Fibroblast of pulmonary artery (primary cell): ENCODE data around the gene HPCAL1.

Experiments
- DNase-seq: peaks from one replicate; pipeline ENCODE4 v3.0.0-alpha.2; 2010; ENCODE audit warnings: low read depth
- H3K4me3 ChIP-seq: replicated peaks from 2 replicates; pipeline ENCODE4 v1.5.1; 2011; ENCODE audit warnings: low read depth, mild to moderate bottlenecking, control low read depth, low read length, moderate library complexity
- CTCF ChIP-seq: IDR thresholded peaks from 2 replicates; pipeline ENCODE4 v1.5.1; 2011; ENCODE audit warnings: mild to moderate bottlenecking, control low read depth, low read length, inconsistent platforms; ENCODE audit errors: missing control alignments

HPCAL1 gene

DNA sequence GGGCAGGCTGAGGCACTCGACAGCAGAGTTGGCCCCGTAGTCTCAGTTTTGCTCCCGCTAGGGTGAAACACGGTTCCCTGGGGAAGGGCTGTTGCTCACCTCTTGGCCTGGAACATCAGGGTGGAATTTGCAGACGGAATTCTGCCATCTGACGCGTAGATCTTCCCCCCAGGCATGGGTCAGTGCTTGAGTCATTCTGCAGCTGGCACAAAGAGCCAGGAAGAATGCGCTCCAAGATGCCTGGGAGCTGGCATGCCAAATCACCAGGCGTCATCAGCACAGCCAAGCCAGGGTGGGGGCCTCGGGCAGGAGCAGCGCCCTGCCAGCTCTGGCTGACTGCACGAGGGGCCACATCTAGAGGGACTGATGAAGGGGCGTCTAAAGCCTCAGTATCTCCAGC is 102.7 kb downstream of the HPCAL1 start:
- H3K4me3 ChIP-seq = no peak overlapping the region
- no peak for TF ChIP-seq CTCF
- peak; percentile 87 for DNase-seq

DNA sequence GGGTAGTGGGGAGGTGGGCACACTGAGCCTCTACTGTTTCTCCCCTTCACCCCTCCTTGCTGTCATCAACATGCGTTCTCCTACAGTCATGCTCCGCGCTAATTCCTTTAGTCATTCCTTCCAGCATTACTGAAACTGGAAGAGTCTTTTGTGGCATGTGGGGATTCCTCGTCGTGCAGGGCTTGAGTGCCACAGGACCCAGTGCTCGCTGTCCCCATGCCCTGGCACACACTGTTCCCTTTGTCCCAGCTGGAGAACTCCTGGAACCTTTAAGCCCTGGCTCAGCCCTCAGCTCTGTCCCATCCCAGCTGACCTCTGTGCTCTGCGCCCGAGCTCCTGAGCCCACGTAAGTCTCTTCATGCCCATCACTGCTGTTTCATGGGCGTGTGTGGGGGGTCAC is 103.3 kb downstream of the HPCAL1 start:
- no peak for TF ChIP-seq CTCF
- no peak overlapping the region for H3K4me3 ChIP-seq
- no peak for DNase-seq

DNA sequence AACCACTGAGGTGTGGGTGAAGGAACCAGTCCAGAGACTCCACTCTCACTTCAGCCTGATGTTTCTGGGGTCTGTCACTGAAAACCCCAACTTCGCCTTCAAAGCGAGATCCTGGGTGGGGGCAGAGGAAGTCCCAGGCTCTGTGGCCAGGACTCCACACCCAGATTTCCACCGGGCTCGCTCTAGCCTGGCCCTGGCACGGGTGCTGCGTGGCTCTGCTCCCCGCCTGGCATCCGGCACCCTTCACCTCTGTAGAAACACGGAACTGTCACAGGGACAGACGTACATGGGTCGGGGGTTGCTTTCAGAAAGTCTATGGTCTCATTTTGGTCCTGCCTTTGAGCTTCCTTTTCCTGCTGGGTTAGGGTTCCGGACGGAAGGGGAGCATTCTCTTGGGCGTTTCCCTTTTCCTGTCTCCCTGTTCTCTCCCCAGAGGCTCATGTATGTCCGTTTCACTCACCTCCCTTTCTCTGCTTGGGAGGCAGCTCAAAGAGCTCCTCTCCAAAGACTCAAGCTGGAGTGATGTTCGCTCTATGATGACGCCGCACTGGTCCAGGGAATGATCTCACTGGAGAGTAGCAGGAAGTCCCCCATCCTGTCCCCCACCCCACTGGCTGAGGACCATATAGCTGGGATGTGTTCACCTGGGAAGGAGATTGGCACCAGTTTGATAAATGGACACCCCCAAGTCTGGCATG is 103.9 kb downstream of the HPCAL1 start:
- H3K4me3 ChIP-seq = no peak overlapping the region
- TF ChIP-seq CTCF = no peak
- DNase-seq = no peak

DNA sequence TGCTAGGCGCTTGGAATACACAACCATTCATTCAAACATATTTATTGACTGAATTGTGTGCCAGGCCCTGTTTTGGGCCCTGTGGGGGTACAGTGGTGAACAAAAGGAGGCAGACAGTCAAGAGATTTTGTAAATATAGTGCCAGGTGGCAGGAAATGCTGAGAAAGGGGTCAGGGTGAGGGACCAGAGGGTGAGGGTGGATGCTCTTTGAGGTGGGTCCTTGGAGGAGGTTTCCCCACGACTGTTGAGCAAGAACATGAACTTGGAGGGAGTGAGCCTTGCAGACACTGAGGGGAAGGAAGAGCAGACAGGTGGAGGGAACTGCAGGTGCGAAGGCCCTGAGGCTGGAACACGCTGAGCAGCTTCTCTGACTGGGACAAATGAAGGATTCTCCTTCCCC is 104.7 kb downstream of the HPCAL1 start:
- TF ChIP-seq CTCF = no peak
- DNase-seq = no peak
- H3K4me3 ChIP-seq = no peak overlapping the region

GRCh38 chr2:10407841-10408648 is 105.3 kb downstream of the HPCAL1 start:
- TF ChIP-seq CTCF = no peak
- DNase-seq = peak; percentile 83
- no peak overlapping the region for H3K4me3 ChIP-seq

DNA sequence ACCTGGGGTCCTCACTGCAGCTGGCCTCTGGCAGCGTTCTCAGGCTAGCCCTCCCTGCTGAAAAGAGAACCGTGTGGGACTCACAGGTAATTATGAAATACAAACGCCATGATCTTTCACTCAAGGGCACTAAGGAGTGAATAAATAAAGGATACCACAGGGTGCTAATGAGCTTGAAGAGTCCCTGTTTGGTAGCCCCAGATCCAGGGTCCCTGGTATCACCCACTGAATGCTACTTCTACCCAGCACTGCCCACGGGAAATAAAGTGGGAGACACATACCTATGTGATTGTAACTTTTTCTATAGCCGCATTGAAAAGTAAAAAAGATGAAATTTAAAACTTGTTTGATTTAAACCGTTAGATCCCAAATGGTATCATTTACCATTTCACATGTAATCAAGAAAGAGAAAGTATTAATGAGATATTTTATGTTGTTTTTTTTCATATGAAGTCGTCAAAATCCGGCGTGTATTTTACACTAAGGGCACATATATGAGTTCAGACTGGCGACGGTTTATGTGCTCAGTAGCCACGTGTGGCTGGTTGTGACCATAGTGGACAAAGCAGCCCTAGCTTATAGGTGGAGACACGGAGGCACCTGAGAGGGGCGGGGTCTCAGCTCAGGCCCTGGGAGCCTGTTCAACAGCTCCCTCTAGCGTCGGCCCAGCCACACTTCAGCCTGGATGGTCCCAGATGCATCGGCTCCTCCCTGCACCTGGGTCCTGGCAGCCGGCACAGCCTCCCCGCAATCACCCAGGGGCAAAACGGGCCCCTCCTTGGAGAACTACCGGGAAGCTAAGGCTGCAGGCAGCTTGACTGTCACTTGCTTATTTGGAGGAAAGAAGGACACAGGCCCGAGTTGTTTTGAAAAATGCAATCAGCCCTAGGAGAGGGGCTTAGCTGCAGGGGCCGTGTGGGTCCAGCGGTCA is 106.2 kb downstream of the HPCAL1 start:
- peak; percentile 92 for TF ChIP-seq CTCF
- DNase-seq = peak; percentile 68
- H3K4me3 ChIP-seq = peak overlapping the region; percentile 30
